Cardiac muscle cell (in vitro differentiated cells and primary cell): ENCODE results near the gene TMEM59L. TPM values are rescaled to one million over a fixed set of nuclear protein-coding genes. Genes with fewer than 3 reads are reported as not detected.

ENCODE experiments used
- DNase-seq, 2 donors: peaks; one replicate each; pipeline versions ENCODE4 v3.0.0 to v3.0.0-alpha.2; 2010 to 2017; ENCODE audit warnings: low read depth in 1 of 2, low spot score in 1 of 2
- H3K27ac ChIP-seq: fragments of 200-600 bp; sonication (generic); 2 replicates; pipeline ENCODE4 v1.5.1; 2016
- H3K27me3 ChIP-seq: fragments of 200-600 bp; sonication (generic); 2 replicates; pipeline ENCODE4 v1.6.0; 2016; ENCODE audit warnings: control low read depth
- H3K36me3 ChIP-seq: fragments of 200-600 bp; sonication (generic); 2 replicates; pipeline ENCODE4 v1.5.1; 2016; ENCODE audit warnings: control low read depth
- H3K4me1 ChIP-seq: fragments of 200-600 bp; sonication (generic); 2 replicates; pipeline ENCODE4 v1.8.1; 2017; ENCODE audit warnings: low read depth, mild to moderate bottlenecking, mixed run types
- H3K4me3 ChIP-seq: fragments of 200-600 bp; sonication (generic); 2 replicates; pipeline ENCODE4 v1.5.1; 2016; ENCODE audit warnings: mild to moderate bottlenecking
- H3K9me3 ChIP-seq: fragments of 200-600 bp; sonication (generic); 2 replicates; pipeline ENCODE4 v1.5.1; 2017; ENCODE audit warnings: low read depth, mild to moderate bottlenecking, control low read depth
- polyA plus RNA-seq: library from polyadenylated mRNA; unstranded; fragments of >200 nt; fragmentation: Nextera tagmentation; extraction: Ambion mirVana; gene quantifications from 2 replicates; pipeline ENCODE4 v1.2.1, GENCODE V29; 2016
- total RNA-seq: library from RNA; depleted of rRNA; stranded (reverse); fragments of >200 nt; gene quantifications from 2 replicates; pipeline ENCODE4 v1.2.3, GENCODE V29; 2016
- TF ChIP-seq, protein P1 (sequence below): IDR thresholded peaks from 2 replicates; pipeline ENCODE4 v1.5.1; 2012; ENCODE audit warnings: low read depth, mild to moderate bottlenecking, low read length

The TMEM59L gene
- total and polyA plus RNA-seq, 2 experiments from 2014 or later: 1.6 to 2.0 TPM

DNA sequence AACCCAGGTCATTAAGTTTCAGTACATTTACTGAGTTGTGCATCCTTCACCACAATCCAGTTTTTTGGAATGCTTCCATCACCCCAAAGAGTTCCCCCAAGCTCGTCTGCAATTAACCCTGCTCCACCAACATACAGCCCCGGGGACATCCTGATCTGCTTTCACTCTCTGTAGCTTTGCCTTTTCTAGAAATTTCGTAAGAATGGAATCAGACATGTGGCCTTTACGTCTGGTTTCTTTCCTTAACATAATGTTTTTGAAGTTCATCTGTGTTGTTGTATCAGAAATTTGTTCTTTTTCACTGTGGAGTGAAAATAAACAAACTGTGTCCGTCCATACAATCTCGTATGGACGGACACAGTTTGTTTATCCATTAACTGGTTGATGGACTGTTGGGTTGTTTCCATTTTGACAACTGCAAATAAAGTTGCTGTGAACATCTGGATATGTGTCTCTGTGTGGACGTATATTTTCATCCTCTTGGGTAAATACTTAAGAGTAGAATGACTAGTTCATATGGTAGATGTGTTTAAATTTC, 27.1 kb downstream of the TMEM59L start:
- no peak overlapping the region for H3K4me3 ChIP-seq
- H3K9me3 ChIP-seq: no peaks in the 10 kb centered on the region
- H3K27ac ChIP-seq: no peak overlapping the region

GRCh38 chr19:18644196-18645034, 31.7 kb downstream of the TMEM59L start:
- H3K27me3 ChIP-seq: no peaks in the 10 kb centered on the region
- no peak overlapping the region for H3K27ac ChIP-seq
- no peak for DNase-seq
- H3K4me1 ChIP-seq: peaks cover 13% of the 10 kb centered on the region
- H3K9me3 ChIP-seq: no peaks in the 10 kb centered on the region
- H3K4me3 ChIP-seq: no peak overlapping the region
- TF ChIP-seq, protein P1, sequence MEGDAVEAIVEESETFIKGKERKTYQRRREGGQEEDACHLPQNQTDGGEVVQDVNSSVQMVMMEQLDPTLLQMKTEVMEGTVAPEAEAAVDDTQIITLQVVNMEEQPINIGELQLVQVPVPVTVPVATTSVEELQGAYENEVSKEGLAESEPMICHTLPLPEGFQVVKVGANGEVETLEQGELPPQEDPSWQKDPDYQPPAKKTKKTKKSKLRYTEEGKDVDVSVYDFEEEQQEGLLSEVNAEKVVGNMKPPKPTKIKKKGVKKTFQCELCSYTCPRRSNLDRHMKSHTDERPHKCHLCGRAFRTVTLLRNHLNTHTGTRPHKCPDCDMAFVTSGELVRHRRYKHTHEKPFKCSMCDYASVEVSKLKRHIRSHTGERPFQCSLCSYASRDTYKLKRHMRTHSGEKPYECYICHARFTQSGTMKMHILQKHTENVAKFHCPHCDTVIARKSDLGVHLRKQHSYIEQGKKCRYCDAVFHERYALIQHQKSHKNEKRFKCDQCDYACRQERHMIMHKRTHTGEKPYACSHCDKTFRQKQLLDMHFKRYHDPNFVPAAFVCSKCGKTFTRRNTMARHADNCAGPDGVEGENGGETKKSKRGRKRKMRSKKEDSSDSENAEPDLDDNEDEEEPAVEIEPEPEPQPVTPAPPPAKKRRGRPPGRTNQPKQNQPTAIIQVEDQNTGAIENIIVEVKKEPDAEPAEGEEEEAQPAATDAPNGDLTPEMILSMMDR: no peak
- H3K36me3 ChIP-seq: no peaks in the 10 kb centered on the region

More for the DNA sequence above, 27.1 kb downstream of the TMEM59L start:
- H3K4me1 ChIP-seq: no peaks in the 10 kb centered on the region
- H3K36me3 ChIP-seq: no peaks in the 10 kb centered on the region
- DNase-seq: no peak
- no peaks in the 10 kb centered on the region for H3K27me3 ChIP-seq
- TF ChIP-seq, protein P1: no peak

GRCh38 chr19:18645035-18645511, 32.4 kb downstream of the TMEM59L start:
- DNase-seq: no peak
- Histone ChIP-seq H3K4me3 (no peak overlapping the region), H3K27ac (no peak overlapping the region), H3K27me3 (no peaks in the 10 kb centered on the region), H3K4me1 (peaks cover 20% of the 10 kb centered on the region), H3K9me3 (no peaks in the 10 kb centered on the region), H3K36me3 (no peaks in the 10 kb centered on the region)
- TF ChIP-seq, protein P1: no peak

DNA sequence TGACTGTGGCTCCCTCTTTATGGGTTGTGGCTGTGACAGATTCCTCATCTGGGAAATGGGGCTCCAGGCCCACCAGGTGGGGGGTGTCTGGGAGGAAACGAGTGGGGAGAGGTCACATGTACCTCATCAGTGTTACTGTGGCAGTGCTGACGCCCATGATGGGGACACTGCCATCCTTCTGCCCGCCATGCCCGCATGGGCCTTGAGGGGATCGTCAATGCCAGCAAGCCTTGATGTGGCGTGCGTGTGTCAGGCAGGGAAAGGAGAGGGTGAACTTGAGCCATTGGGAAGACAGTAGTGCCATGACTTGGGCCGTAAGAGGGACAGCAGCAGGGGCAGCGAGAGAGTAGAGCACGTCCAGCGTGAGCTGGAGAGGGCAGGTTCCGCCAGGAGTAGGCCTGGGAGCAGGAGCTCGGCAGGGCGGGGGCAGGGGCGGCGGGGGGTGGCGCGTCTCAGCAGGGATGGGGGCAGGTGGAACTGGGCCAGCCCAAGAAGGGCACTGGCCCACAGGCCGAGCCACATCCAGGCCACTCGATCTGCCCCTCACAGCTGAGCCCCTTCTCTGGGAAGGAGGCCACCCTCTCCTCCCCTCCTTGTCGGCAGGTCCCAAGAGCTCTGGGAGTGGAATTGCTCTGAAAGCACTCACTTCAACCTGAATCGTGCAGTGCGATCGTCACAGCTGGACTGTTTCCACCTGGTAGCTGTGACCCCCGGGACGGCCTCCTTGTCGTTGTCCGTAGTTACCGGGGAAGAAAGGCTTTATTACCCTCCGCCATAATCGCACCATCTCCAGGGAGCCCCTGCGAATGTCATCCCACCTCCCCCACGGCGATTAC, 34.1 kb downstream of the TMEM59L start:
- H3K36me3 ChIP-seq: no peaks in the 10 kb centered on the region
- H3K4me3 ChIP-seq: no peak overlapping the region
- TF ChIP-seq, protein P1: no peak
- no peaks in the 10 kb centered on the region for H3K9me3 ChIP-seq
- DNase-seq: no peak
- H3K27me3 ChIP-seq: no peaks in the 10 kb centered on the region
- H3K27ac ChIP-seq: peak overlapping the region; percentile 23
- peaks cover 27% of the 10 kb centered on the region for H3K4me1 ChIP-seq

- Histone ChIP-seq H3K27ac (no peak overlapping the region), H3K36me3 (no peaks in the 10 kb centered on the region), H3K27me3 (no peaks in the 10 kb centered on the region), H3K4me1 (peaks cover 27% of the 10 kb centered on the region), H3K9me3 (no peaks in the 10 kb centered on the region), H3K4me3 (no peak overlapping the region)
- TF ChIP-seq, protein P1: no peak
- no peak for DNase-seq
These were observed 34.7 kb downstream of the TMEM59L start for GRCh38 chr19:18647371-18647767.
